ENCODE measurements around the gene SLC12A8.

GRCh38 chr3:125037498-125038150 is 174.9 kb downstream of the SLC12A8 start:
- TF ChIP-seq CTCF (IDR thresholded peaks at IDR 0.05) (no peak), POLR2A (IDR thresholded peaks at IDR 0.05) (no peak)
